ENCODE measurements around the gene SUN1.
"Not testable (repeated sequence)": the region's sequence is repeated elsewhere in the genome, so short reads cannot be mapped to it uniquely, and the experiment has no call there.

Gene SUN1, protein sequence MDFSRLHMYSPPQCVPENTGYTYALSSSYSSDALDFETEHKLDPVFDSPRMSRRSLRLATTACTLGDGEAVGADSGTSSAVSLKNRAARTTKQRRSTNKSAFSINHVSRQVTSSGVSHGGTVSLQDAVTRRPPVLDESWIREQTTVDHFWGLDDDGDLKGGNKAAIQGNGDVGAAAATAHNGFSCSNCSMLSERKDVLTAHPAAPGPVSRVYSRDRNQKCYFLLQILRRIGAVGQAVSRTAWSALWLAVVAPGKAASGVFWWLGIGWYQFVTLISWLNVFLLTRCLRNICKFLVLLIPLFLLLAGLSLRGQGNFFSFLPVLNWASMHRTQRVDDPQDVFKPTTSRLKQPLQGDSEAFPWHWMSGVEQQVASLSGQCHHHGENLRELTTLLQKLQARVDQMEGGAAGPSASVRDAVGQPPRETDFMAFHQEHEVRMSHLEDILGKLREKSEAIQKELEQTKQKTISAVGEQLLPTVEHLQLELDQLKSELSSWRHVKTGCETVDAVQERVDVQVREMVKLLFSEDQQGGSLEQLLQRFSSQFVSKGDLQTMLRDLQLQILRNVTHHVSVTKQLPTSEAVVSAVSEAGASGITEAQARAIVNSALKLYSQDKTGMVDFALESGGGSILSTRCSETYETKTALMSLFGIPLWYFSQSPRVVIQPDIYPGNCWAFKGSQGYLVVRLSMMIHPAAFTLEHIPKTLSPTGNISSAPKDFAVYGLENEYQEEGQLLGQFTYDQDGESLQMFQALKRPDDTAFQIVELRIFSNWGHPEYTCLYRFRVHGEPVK

DNA sequence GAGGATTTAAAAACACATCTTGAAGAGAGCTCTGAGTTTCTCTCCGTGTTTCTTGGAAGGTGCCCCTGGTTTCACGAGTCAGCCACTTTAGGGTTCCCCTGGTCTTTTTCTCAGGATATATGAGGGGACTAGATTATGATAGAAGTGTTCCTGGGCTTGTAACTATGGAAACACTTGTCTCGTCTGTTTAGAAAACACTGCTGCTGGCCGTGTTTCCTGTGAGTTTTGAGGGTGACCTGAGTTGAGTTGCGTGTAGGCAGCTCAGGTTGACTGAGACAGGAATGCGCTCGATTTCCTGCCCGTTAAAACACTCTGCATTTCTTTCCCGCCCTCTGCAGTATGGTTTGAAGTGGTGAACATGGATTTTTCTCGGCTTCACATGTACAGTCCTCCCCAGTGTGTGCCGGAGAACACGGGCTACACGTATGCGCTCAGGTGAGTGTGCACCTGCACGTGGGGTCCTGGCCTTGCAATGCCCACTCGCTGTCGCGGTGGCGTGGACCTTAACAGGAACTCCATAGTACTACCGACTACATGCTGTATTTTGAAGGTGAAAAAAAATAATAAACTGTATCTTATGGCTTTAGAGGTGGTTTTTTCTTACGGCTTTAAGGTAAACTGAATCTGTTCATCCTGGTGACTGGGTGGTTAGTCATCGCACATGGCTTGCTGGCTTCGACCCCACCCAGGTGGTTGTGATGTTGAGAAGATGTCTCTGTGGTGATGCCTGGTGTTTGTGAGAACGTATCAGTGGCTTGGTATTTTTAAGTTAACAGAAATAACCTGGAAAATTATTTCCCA lies at the start of gene SUN1:
TSS of gene SUN1 (plus strand) at position 310 of the 801 bp plus-strand sequence. CDS start at position 359, 49 bp downstream.
- DNase-seq = no peak

DNA sequence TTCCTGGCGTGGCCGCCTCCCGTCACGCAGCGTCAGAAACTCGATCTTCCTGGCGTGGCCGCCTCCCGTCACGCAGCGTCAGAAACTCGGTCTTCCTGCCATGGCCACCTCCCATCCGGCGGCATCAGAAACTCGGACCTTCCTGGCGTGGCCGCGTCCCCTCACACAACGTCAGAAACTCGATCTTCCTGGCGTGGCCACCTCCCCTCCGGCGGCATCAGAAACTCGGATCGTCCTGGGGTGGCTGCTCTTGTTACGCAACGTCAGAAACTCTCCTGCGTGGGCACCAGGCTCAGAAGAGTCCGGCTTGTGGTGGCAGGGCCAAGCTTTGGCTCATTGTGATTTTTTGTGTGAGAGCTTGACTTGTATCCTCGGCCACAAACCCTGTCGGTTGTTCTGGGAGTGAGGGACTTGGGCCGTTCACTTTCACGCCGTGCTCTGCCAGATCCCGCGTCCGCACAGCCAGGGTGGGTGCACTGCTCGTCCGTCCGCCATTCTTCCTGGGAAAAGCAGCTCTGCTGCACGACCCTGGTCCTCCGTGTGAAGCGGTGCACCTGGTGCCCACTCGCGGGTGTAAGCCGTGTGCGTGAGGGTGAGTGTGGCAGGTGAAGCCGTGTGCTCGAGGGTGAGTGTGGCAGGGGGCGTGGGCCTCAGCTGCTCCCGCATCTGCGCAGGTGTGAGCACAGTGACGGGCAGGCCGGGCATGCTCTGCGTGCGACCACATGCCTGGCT lies 49.4 kb upstream of the SUN1 start:
- DNase-seq = no peak

DNA sequence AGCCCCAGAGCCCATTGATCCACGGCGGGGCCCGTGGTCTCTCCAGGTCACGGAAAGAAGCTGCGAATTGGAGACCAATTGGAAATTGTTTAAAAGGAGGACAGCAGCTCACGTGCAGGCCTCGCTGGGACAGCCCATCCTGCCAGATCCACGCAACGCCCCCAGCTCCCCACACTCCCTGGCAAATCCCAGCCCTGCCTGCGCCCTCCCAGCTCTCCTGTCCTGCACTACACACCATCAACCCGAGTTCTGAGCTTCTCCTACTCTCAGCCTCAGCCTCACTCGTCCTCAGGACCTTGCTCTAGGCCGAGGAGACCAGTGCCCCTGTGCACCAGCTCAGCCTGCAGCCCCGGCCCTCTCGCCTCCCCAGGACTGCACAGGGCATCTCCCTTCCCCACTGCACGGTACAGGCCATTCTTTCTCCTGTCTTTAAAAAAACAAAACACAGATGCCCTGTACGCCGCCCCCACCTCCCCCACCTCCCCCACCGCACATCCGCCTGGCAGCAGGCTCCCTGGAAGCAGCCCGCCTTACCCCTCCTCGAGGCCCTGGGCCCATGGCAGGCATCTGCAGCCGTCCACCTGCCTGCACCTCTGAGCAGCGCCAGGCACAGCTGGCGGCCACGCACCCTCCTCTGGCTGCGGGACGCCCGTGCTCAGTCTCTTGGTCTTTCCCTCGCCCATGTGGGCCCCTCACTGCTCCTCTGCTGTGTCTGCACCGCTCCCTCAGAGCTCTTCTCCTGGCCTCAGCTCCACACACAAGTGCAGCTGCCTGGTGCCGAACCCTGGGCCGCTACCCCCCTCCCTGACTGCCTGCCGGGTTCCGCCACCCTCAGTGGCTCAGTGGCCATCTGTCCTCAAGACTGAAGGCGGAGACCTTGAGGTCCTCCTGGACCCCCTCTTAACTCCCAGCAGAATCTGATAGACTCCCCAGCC lies 48.5 kb upstream of the SUN1 start:
- no peak for DNase-seq

- no peak for DNase-seq
Observed at GRCh38 chr7:784971-785370, 47.3 kb upstream of the SUN1 start.

DNA sequence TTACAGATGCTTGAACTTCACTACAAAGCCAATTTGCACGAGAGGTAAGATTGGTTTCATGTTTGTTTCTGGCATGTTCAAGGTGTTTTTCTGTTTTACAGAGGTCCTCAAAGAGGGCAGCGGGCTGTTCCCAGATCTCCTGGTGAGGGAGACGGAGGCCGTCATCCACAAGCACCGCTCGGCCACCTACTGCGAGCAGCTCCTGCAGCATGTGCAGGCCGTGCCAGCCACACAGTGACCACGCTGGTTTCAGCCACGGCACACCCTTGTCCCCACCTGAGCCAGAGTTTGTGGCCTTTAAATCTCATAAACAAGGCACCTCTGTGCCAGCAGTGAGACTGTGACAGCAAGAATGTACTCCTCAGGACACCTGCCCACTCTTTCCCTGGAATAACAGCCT lies 46.9 kb upstream of the SUN1 start:
- no peak for DNase-seq

- no peak for DNase-seq
Observed at GRCh38 chr7:786472-787255, 45.6 kb upstream of the SUN1 start.

GRCh38 chr7:787332-788240 lies 44.7 kb upstream of the SUN1 start:
- DNase-seq = no peak

- DNase-seq = no peak
Observed at GRCh38 chr7:791519-791918, 40.8 kb upstream of the SUN1 start.

DNA sequence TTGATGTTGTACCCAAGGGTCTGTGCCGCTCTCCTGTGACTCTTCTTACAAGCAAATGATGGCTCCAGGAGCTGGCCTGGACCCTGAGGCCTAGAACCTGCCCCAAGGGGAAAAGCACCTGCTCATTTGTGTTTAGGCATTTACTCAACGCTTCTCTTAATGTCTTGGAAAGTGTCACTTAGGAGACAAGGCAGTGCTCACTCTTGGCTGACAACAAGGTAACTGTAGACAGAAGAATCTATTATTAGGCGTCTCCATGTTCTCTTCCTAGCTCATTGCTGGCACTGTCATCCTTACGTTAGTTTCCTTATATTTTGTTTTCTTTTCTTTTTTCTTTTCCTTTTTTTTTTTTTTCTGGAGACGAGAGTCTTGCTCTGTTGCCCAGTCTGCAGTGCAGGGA lies 38.1 kb upstream of the SUN1 start:
- no peak for DNase-seq

GRCh38 chr7:794671-795329 lies 37.5 kb upstream of the SUN1 start:
- no peak for DNase-seq

DNA sequence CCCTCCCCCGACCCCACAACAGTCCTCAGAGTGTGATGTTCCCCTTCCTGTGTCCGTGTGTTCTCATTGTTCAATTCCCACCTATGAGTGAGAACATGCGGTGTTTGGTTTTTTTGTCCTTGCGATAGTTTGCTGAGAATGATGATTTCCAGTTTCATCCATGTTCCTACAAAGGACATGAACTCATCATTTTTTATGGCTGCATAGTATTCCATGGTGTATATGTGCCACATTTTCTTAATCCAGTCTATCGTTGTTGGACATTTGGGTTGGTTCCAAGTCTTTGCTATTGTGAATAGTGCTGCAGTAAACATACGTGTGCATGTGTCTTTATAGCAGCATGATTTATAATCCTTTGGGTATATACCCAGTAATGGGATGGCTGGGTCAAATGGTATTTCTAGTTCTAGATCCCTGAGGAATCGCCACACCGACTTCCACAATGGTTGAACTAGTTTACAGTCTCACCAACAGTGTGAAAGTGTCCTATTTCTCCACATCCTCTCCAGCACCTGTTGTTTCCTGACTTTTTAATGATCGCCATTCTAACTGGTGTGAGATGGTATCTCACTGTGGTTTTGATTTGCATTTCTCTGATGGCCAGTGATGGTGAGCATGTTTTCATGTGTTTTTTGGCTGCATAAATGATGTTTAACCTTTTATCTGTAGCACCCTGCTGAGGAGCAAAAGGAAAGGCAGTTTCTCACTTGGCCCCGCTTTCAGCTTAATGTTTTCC lies 35.7 kb upstream of the SUN1 start:
- DNase-seq = not testable (repeated sequence)

GRCh38 chr7:798921-799470 lies 33.3 kb upstream of the SUN1 start:
- DNase-seq = no peak

DNA sequence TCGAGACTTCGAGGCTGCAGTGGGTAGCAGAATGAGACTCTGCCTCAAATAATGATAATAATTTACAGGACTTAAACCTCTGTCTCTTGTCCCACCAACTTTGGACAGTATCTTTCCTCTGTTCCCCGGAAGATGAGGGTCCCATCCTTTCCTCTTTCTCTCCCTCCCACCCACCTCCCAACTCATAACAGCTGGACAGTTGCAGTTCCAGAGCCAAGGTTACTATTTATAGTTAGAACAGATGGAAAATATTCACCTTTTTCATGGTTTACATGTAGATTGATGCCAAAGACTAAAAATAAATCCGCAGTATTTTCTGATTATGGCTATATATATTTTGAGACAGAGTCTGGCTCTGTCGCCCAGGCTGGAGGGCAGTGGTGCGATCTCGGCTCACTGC lies 31.6 kb upstream of the SUN1 start:
- no peak for DNase-seq

- DNase-seq = not testable (repeated sequence)
Observed at GRCh38 chr7:801351-801750, 30.9 kb upstream of the SUN1 start.

DNA sequence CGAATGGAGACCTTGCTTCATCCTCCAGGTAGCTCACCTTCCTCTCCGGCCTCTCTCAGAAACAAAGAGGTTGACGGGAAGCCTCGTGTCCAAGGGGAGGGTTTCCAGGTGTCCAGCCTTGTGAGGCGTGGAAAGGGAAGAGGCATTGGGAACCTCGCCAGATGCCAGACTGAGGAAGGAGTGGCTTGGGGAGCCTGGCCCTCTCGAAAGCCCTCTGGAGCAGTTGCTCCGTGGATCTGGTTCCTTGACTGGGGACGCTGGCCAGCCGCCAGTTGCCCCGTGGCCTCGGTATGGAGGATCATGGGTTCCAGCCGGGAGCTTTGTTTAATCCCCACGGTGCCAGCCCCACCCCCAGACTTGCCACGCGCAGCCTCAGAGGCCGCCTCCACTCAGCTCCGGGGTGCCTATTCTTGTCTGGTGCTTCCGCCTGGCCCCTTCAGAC lies 30.3 kb upstream of the SUN1 start:
- DNase-seq = peak; percentile 51

- DNase-seq = no peak
Observed at GRCh38 chr7:802500-803242, 29.6 kb upstream of the SUN1 start.

DNA sequence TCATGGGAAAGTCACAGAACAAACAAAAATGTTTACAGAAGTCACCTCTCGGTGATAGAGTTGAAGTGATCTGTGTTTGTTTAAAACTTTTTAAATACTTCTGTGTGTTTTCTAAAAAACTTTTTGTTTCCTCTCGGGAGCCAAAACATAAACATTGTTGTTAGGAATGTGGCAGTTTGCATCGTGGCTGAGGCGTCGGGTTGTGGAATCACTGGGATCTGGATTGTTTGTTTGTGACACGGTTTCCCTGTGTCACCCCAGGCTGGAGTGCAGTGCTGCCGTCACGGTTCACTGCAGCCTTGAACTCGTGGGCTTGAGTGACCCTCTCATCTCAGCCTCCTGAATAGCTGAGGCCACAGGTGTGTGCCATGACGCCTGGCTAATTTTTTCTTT lies 29.0 kb upstream of the SUN1 start:
- no peak for DNase-seq
